HG03064 (cell line): ENCODE results near the gene ELP4.
"Not testable (repeated sequence)": the region's sequence is repeated elsewhere in the genome, so short reads cannot be mapped to it uniquely, and the experiment has no call there.

Experiments
- ATAC-seq: cut with Tn5 transposase; IDR thresholded peaks from one replicate; pipeline ENCODE4 v1.9.1; 2021; ENCODE audit warnings: low read depth; ENCODE audit not compliant: unreplicated experiment

ELP4 gene

GRCh38 chr11:31509429-31510345, at the start of gene ELP4, which contains the start of gene IMMP1L:
ELP4 (plus strand) TSS chr11:31509767; CDS start chr11:31509785, 18 bp downstream.
IMMP1L (minus strand) TSS chr11:31509622; CDS start chr11:31463276, 46,346 bp downstream.
- peak; percentile 100 for ATAC-seq

- ATAC-seq, result no peak
These were observed 45.1 kb upstream of the ELP4 start for GRCh38 chr11:31464436-31464835.

DNA sequence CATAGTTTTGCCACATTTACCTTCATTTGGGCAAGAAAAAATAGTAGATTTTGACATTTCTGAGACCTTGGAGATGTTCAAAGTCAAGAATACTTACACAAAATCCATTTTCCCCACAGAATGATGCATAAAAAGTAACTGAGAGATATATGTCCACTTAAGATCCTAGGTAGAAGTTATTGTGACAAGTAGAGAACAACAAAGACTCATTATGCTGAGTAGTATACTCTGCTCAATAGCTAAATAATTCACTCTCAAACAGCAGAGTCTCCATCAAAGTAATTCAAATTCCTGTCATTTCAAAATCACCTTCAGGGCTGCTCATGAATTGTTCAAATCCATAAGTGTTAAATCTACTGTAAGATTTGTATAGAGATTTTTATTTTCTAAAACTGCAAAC, 35.5 kb upstream of the ELP4 start:
- ATAC-seq, result no peak

- ATAC-seq, result no peak
These were observed 31.9 kb upstream of the ELP4 start for GRCh38 chr11:31477528-31478222.

- no peak for ATAC-seq
These were observed 31.4 kb upstream of the ELP4 start for GRCh38 chr11:31478223-31478590.

GRCh38 chr11:31479066-31479465, 30.5 kb upstream of the ELP4 start:
- no peak for ATAC-seq

GRCh38 chr11:31480930-31481329, 28.6 kb upstream of the ELP4 start:
- no peak for ATAC-seq

DNA sequence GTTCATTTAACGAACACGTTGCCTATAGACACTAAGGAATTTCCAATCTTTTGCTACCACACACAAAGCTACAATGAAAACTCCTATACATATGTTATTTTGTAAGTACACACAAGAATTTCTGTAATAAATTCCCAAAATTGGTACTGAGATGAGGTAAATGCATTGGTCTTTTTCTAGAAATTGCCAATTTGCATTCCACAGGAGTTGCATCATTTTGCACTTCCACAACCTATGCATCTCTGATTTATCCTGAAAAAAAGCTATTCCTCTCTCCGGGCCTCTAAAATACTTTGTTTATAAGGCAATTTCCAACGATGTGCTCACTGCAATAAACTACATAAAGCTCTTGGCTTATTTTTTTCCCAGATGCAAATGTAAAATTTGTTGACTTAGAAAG, 25.1 kb upstream of the ELP4 start:
- ATAC-seq, result no peak

DNA sequence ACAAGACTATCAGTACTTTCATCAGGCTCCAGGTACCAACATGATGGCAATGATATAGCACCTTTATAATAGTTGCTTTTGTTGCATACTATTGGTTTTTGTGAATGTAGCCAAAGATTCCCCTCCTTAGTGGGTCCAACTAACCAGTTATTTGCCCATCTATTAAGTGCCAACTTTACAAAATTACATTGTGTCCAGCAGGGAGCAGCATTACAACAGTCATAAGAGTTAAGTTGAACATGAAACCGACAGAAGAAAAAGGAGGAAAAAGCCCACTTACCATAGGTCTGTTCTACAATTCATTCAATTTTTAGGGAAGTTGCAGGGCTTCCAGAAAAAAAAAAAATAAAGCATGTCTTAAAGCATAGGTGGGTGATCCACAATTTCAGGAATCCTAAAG, 21.7 kb upstream of the ELP4 start:
- no peak for ATAC-seq

GRCh38 chr11:31492320-31492913, 17.1 kb upstream of the ELP4 start:
- ATAC-seq, result no peak

GRCh38 chr11:31493235-31493634, 16.3 kb upstream of the ELP4 start:
- ATAC-seq, result no peak

DNA sequence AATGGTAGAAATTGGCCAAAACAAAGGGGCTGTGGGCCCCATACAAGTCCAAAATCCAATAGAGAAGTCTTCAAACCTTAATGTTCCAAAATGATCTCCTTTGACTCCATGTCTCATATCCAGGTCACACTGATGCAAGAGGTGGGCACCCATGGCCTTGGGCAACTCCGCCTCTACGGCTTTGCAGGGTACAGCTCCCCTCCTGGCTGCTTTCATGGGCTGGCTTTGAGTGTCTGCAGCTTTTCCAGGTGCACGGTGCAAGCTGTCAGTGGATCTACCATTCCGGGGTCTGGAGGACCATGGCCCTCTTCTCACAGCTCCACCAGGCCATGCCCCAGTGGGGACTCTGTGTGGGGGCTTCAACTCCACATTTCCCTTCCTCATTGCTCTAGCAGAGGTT, 15.8 kb upstream of the ELP4 start:
- not testable (repeated sequence) for ATAC-seq

DNA sequence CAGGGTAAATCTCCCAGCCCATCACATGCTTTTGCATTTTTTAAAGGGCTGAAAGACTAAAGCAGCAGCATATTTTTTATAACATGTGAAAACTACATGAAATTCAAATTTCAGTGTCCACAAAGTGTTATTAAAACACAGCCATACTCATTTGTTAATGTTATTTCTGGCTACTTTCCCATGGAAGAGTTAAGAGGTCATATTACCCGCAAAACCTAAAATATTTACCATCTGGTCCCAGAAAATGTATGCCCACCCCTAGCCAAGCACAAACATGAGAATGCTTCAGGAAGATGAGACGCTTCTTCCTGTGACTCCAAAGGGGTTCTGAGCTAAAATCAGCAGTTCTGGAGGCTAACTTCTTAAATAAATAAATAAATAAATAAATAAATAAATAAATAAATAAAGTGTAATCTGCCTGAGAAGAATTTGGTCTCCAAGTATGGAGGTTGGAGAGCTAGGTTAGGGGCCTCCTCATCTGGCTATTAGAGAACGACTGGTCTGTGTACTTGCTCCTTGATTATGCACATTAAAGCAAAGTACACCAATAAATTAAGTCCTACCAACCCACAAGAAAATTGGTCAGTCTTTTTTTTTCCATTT, 9.9 kb upstream of the ELP4 start:
- ATAC-seq, result no peak

GRCh38 chr11:31500560-31500959, 9.0 kb upstream of the ELP4 start:
- ATAC-seq, result no peak

DNA sequence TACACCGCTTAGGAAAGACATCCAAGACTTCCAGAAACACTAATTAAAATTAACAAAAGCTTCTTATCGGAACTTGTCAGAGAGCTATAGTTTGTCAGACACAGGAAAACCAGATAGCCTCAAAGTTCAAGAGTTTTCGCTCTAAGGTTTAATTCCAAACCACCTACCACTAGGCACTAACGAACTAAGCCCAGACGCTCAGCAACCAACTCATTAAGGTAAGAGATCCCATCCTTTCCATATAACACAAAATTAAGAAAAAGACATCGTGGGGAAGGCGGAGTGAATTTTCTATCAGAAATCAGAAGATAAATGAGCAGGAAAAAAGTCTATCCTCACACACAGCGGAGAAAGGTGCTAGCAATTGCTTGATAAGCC, 527 bp upstream of the ELP4 start:
- peak; percentile 14 for ATAC-seq

DNA sequence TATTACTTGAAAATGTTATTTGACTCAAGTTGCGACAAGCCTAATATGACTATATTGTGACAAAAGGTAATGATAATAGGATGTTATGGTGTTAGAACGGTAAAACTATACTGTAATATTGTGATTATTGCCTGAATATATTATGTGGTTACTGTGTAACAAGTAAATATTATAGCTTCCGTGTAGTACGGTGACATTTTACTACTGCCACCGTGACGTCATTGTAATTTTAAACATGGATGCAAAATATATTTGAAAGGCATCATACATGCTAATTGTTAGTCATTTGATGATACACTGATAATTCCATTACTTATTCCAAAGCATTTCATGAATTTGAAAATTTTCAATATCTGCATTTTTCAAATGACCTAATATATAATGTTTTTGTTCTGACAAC, 2.5 kb downstream of the ELP4 start:
- ATAC-seq, result no peak

- ATAC-seq, result no peak
These were observed 12.1 kb downstream of the ELP4 start for GRCh38 chr11:31521497-31522150.

DNA sequence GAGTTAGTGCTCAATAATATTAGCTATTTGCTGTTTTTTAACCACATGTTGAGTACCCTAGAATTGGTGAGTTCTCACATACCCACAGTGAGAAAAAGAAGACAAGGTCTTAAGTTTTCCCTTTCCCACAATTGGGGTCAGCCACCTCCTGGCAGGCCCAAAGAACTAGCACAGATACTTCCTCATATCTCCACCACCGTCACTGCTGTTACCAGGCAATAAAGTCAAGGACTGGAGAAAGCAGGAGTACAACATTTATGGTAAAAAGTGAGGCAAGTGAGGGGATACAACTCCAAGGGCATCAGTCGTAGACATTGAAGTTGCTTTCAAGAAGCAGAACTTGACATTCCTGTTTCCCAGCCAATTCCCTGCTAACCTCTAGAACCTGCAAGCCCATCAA, 19.6 kb downstream of the ELP4 start:
- ATAC-seq, result no peak

GRCh38 chr11:31529701-31530100, 20.1 kb downstream of the ELP4 start:
- ATAC-seq, result no peak

DNA sequence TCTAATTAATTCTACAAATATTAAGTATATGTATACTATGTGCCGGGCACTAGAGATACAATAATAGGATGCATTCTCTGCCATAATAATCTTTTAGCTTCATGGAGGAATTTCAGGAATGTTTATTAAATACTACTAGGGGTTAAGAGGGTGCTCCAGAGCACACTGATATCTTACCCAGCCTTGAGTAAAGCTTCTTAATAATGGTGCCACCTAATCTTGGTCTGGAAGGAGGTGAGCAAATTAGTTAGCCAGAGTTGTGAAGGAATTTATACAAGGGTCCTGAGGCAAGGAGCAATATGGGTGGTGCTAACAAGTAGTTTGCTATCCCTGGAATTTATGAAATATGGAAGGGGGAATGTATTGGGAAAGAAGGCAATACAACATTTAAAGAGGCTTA, 21.7 kb downstream of the ELP4 start:
- ATAC-seq, result no peak

DNA sequence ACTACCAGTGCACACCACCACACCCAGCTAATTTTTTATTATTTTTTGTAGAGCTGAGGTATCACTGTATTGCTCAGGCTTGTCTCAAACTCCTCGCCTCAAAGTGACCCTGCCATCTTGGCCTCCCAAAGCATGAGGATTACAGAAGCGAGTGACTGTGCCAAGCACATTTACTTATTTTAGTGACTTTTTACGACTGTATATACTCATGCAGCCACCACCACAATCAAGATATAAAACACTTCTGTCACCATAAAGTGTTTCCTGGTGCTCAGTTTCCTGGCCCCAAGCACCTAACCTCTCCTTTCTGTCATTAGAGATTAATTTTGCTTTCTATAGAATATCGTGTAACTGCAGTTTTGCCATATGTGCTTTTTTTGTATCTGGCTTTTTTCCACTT, 25.9 kb downstream of the ELP4 start:
- no peak for ATAC-seq
